NT2/D1 (cell line): ENCODE data around the gene OTOGL.

Experiments
- YY1 ChIP-seq: IDR thresholded peaks from 2 replicates; pipeline ENCODE4 v1.6.1; 2011; ENCODE audit not compliant: insufficient read length, insufficient read depth
- ZNF274 ChIP-seq: IDR thresholded peaks from 2 replicates; pipeline ENCODE4 v1.6.1; 2011; ENCODE audit warnings: mild to moderate bottlenecking, low read depth, low read length

DNA sequence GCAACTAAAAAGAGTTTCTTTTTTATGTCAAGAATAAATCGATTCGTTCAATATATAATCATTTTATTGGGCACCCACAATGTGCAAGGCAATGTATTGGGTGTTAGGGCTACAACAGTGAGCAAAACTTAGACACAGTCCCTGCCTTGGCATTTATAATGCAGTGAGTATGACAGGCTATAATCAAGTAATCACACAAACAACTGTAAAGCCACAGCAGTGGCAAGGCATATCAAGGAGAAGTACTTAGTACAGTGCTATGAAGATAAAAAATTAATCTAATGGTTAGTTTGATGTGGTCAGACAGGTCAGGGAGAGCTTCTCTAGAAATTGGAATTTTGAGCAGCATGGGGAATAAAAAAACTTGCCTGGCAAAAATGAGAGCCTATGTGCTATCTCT lies 39.5 kb upstream of the OTOGL start:
- TF ChIP-seq YY1 = no peak
- no peak for TF ChIP-seq ZNF274
